GM23248 (cell line): Measurements from ENCODE around the gene APOBEC3A. TPM values are rescaled to one million over a fixed set of nuclear protein-coding genes. Genes with fewer than 3 reads are reported as not detected.

Source experiments
- DNase-seq: peaks from one replicate; pipeline ENCODE4 v3.0.0-alpha.2; 2015
- H2AFZ ChIP-seq: fragments of 200-600 bp; sonication (generic); 2 replicates; pipeline ENCODE4 v1.6.1; 2016; ENCODE audit warnings: antibody characterized with exemption
- H3F3A ChIP-seq: fragments of 200-600 bp; sonication (generic); 2 replicates; pipeline ENCODE4 v1.6.1; 2016; ENCODE audit warnings: mild to moderate bottlenecking, antibody characterized with exemption, mixed run types; ENCODE audit not compliant: insufficient read depth
- H3K27ac ChIP-seq: fragments of 200-600 bp; sonication (generic); 2 replicates; pipeline ENCODE4 v1.5.1; 2016; ENCODE audit warnings: mild to moderate bottlenecking
- H3K27me3 ChIP-seq: fragments of 200-600 bp; sonication (generic); replicated peaks from 2 replicates; pipeline ENCODE4 v1.6.1; 2016; ENCODE audit warnings: mild to moderate bottlenecking; ENCODE audit not compliant: insufficient read depth
- H3K36me3 ChIP-seq: fragments of 200-600 bp; sonication (generic); 2 replicates; pipeline ENCODE4 v1.6.1; 2016; ENCODE audit warnings: low read depth, mild to moderate bottlenecking
- H3K4me1 ChIP-seq: fragments of 200-600 bp; sonication (generic); 2 replicates; pipeline ENCODE4 v1.6.1; 2016; ENCODE audit warnings: mild to moderate bottlenecking; ENCODE audit not compliant: insufficient read depth
- H3K4me2 ChIP-seq: fragments of 200-600 bp; sonication (generic); one replicate; pipeline ENCODE4 v1.6.1; 2016; ENCODE audit warnings: mild to moderate bottlenecking; ENCODE audit not compliant: unreplicated experiment
- H3K4me3 ChIP-seq: fragments of 200-600 bp; sonication (generic); 2 replicates; pipeline ENCODE4 v1.5.1; 2016; ENCODE audit warnings: mild to moderate bottlenecking
- H3K79me2 ChIP-seq: fragments of 200-600 bp; sonication (generic); 2 replicates; pipeline ENCODE4 v1.6.1; 2016; ENCODE audit warnings: mild to moderate bottlenecking; ENCODE audit not compliant: insufficient read depth
- H3K9ac ChIP-seq: fragments of 200-600 bp; sonication (generic); 2 replicates; pipeline ENCODE4 v1.6.1; 2016; ENCODE audit warnings: mild to moderate bottlenecking
- H3K9me2 ChIP-seq: fragments of 200-600 bp; sonication (generic); 2 replicates; pipeline ENCODE4 v1.6.1; 2016; ENCODE audit warnings: mixed run types, mild to moderate bottlenecking, moderate library complexity; ENCODE audit not compliant: insufficient read depth
- H3K9me3 ChIP-seq: fragments of 200-600 bp; sonication (generic); one replicate; pipeline ENCODE4 v1.6.1; 2017; ENCODE audit warnings: low read depth
- H4K20me1 ChIP-seq: fragments of 200-600 bp; sonication (generic); 2 replicates; pipeline ENCODE4 v1.6.0; 2016; ENCODE audit not compliant: insufficient read depth
- EZH2 ChIP-seq: fragments of 200-600 bp; sonication (generic); IDR thresholded peaks from 2 replicates; pipeline ENCODE4 v1.6.1; 2018; ENCODE audit warnings: antibody characterized with exemption, mild to moderate bottlenecking; ENCODE audit not compliant: insufficient read depth, poor library complexity, severe bottlenecking
- EZH2phosphoT487 ChIP-seq: fragments of 200-600 bp; sonication (generic); IDR thresholded peaks from 2 replicates; pipeline ENCODE4 v1.6.1; 2018; ENCODE audit warnings: antibody characterized with exemption, moderate library complexity, mild to moderate bottlenecking, low read depth; ENCODE audit not compliant: insufficient read depth
- WGBS, 2 experiments: methylation state at CpG; one replicate each; pipeline ENCODE4 v1.1.6; 2015 to 2017; ENCODE audit warnings: low lambda C conversion rate in 2 of 2, low coverage in 1 of 2; ENCODE audit errors: missing lambda C conversion rate in 2 of 2; 5-methylcytosine and 5-hydroxymethylcytosine counted together
- in situ Hi-C: fragments of 300-500 bp; cut with MboI; formaldehyde crosslinking; loops from 2 replicates; pipeline ENCODE4 v1.15.0; 2020
- polyA plus RNA-seq: library from polyadenylated mRNA; unstranded; fragments of >200 nt; fragmentation: Nextera tagmentation; extraction: Ambion mirVana; gene quantifications from 2 replicates; pipeline ENCODE4 v1.2.1, GENCODE V29; 2016
- total RNA-seq: library from RNA; depleted of rRNA; stranded (reverse); fragments of >200 nt; shearing (Covaris generic); gene quantifications from 2 replicates; pipeline ENCODE4 v1.2.3, GENCODE V29; 2014

The APOBEC3A gene
- total and polyA plus RNA-seq, 2 experiments from 2014 or later, result not detected

GRCh38 chr22:38921120-38921519 is 36.3 kb upstream of the APOBEC3A start:
- Histone ChIP-seq H2AFZ (no peak overlapping the region), H3K4me1 (peaks cover 21% of the 10 kb centered on the region), H4K20me1 (no peaks in the 10 kb centered on the region), H3K4me2 (no peak overlapping the region), H3K36me3 (no peaks in the 10 kb centered on the region), H3K4me3 (no peak overlapping the region), H3K79me2 (no peaks in the 10 kb centered on the region), H3K9me3 (no peaks in the 10 kb centered on the region), H3F3A (peaks cover 24% of the 10 kb centered on the region), H3K9me2 (no peaks in the 10 kb centered on the region), H3K27ac (no peak overlapping the region), H3K9ac (no peak overlapping the region), H3K27me3 (peaks cover 23% of the 10 kb centered on the region)
- no peak for DNase-seq
- no peak for TF ChIP-seq EZH2
- TF ChIP-seq EZH2phosphoT487, result no peak
- whole genome bisulfite sequencing, 2 experiments, result 40 to 46% methylated on average over 6 of the region's 6 CpGs
- in situ Hi-C loops, result no loop called here

GRCh38 chr22:38921806-38922205 is 35.6 kb upstream of the APOBEC3A start:
- H3K4me1 ChIP-seq, result peaks cover 21% of the 10 kb centered on the region
- TF ChIP-seq EZH2 (no peak), EZH2phosphoT487 (no peak)
- H2AFZ ChIP-seq, result no peak overlapping the region
- peaks cover 23% of the 10 kb centered on the region for H3K27me3 ChIP-seq
- 57 to 67% methylated on average over 4 of the region's 4 CpGs for WGBS, 2 experiments
- H3K79me2 ChIP-seq, result no peaks in the 10 kb centered on the region
- peaks cover 24% of the 10 kb centered on the region for H3F3A ChIP-seq
- H3K9ac ChIP-seq, result no peak overlapping the region
- H3K9me3 ChIP-seq, result no peaks in the 10 kb centered on the region
- no peaks in the 10 kb centered on the region for H4K20me1 ChIP-seq
- no peak overlapping the region for H3K27ac ChIP-seq
- no peak for DNase-seq
- H3K9me2 ChIP-seq, result no peaks in the 10 kb centered on the region
- H3K4me2 ChIP-seq, result no peak overlapping the region
- H3K36me3 ChIP-seq, result no peaks in the 10 kb centered on the region
- no peak overlapping the region for H3K4me3 ChIP-seq
- in situ Hi-C loops, result no loop called here

- TF ChIP-seq EZH2 (no peak), EZH2phosphoT487 (no peak)
- no peak overlapping the region for H3K9ac ChIP-seq
- no peaks in the 10 kb centered on the region for H3K9me2 ChIP-seq
- no peaks in the 10 kb centered on the region for H4K20me1 ChIP-seq
- in situ Hi-C loops, result no loop called here
- no peaks in the 10 kb centered on the region for H3K79me2 ChIP-seq
- peak overlapping the region; percentile 36 for H3K4me3 ChIP-seq
- WGBS, 2 experiments, result 12 to 16% methylated on average over 10 of the region's 10 CpGs
- peak; percentile 65 for DNase-seq
- H3F3A ChIP-seq, result peaks cover 24% of the 10 kb centered on the region
- H3K4me2 ChIP-seq, result peak overlapping the region; percentile 72
- H3K9me3 ChIP-seq, result no peaks in the 10 kb centered on the region
- H3K27me3 ChIP-seq, result peaks cover 27% of the 10 kb centered on the region
- peak overlapping the region; percentile 18; the same call in 1 of the 2 replicates for H3K27ac ChIP-seq
- H3K4me1 ChIP-seq, result peaks cover 24% of the 10 kb centered on the region
- peak overlapping the region; percentile 59 for H2AFZ ChIP-seq
- H3K36me3 ChIP-seq, result no peaks in the 10 kb centered on the region
These were observed 33.7 kb upstream of the APOBEC3A start for GRCh38 chr22:38923463-38924346.

GRCh38 chr22:38924347-38924952 is 33.0 kb upstream of the APOBEC3A start:
- TF ChIP-seq EZH2, result no peak
- TF ChIP-seq EZH2phosphoT487, result no peak
- in situ Hi-C loops, result no loop called here
- H3K4me3 ChIP-seq, result peak overlapping the region; percentile 36
- H3K27me3 ChIP-seq, result peaks cover 25% of the 10 kb centered on the region
- H3K9me2 ChIP-seq, result no peaks in the 10 kb centered on the region
- H2AFZ ChIP-seq, result peak overlapping the region; percentile 59; the same call in 1 of the 2 replicates
- H3K36me3 ChIP-seq, result no peaks in the 10 kb centered on the region
- H3K9me3 ChIP-seq, result no peaks in the 10 kb centered on the region
- H3K9ac ChIP-seq, result no peak overlapping the region
- DNase-seq, result peak; percentile 89
- H3K4me2 ChIP-seq, result peak overlapping the region; percentile 72
- H3K27ac ChIP-seq, result peak overlapping the region; percentile 18; the same call in 1 of the 2 replicates
- no peaks in the 10 kb centered on the region for H3K79me2 ChIP-seq
- peaks cover 24% of the 10 kb centered on the region for H3K4me1 ChIP-seq
- peaks cover 24% of the 10 kb centered on the region for H3F3A ChIP-seq
- H4K20me1 ChIP-seq, result no peaks in the 10 kb centered on the region
- WGBS, 2 experiments, result 9 to 11% methylated on average over 9 of the region's 9 CpGs
